ENCODE results near the gene ZNF587B. TPM values are rescaled to one million over a fixed set of nuclear protein-coding genes. Genes with fewer than 3 reads are reported as not detected.

The ZNF587B gene
- total RNA-seq, 1 experiment from 2014 or later: 11.2 TPM

Other genes starting within 250 kb of the ZNF587B start
- 4.3 and 6.9 TPM in 2 replicates for gene ZIK1, start 246.2 kb upstream of the ZNF587B start, total RNA-seq (2014; rRNA removed; shearing (Covaris generic); ENCODE audit: low replicate concordance)
- 5.2 and 13.3 TPM in 2 replicates for gene ZNF530, start 230.4 kb upstream of the ZNF587B start, total RNA-seq (2014; rRNA removed; shearing (Covaris generic); ENCODE audit: low replicate concordance)
- gene ZNF134, start 216.1 kb upstream of the ZNF587B start, total RNA-seq (2014; rRNA removed; shearing (Covaris generic); ENCODE audit: low replicate concordance): 9.4 and 17.0 TPM in 2 replicates
- gene ZNF211, start 197.1 kb upstream of the ZNF587B start, total RNA-seq (2014; rRNA removed; shearing (Covaris generic); ENCODE audit: low replicate concordance): 4.1 and 8.3 TPM in 2 replicates
- not detected in 2 replicates for gene ZSCAN4, start 161.4 kb upstream of the ZNF587B start, total RNA-seq (2014; rRNA removed; shearing (Covaris generic); ENCODE audit: low replicate concordance)
- gene ZNF551, start 148.3 kb upstream of the ZNF587B start, total RNA-seq (2014; rRNA removed; shearing (Covaris generic); ENCODE audit: low replicate concordance): 7.8 and 23.9 TPM in 2 replicates
- gene ZNF154, start 121.1 kb upstream of the ZNF587B start, total RNA-seq (2014; rRNA removed; shearing (Covaris generic); ENCODE audit: low replicate concordance): not detected in 2 replicates
- gene ZNF671, start 102.7 kb upstream of the ZNF587B start, total RNA-seq (2014; rRNA removed; shearing (Covaris generic); ENCODE audit: low replicate concordance): not detected in 2 replicates
- 4.0 and 19.4 TPM in 2 replicates for gene ZNF776, start 83.5 kb upstream of the ZNF587B start, total RNA-seq (2014; rRNA removed; shearing (Covaris generic); ENCODE audit: low replicate concordance)
- gene ZNF586, start 60.6 kb upstream of the ZNF587B start, total RNA-seq (2014; rRNA removed; shearing (Covaris generic); ENCODE audit: low replicate concordance): 12.9 and 18.7 TPM in 2 replicates
- gene ZNF552, start 15.4 kb upstream of the ZNF587B start, total RNA-seq (2014; rRNA removed; shearing (Covaris generic); ENCODE audit: low replicate concordance): 2.5 and 8.1 TPM in 2 replicates
- gene ZNF587, start 19.6 kb downstream of the ZNF587B start, total RNA-seq (2014; rRNA removed; shearing (Covaris generic); ENCODE audit: low replicate concordance): 29.5 and 30.6 TPM in 2 replicates
- gene ZNF814, start 58.7 kb downstream of the ZNF587B start, total RNA-seq (2014; rRNA removed; shearing (Covaris generic); ENCODE audit: low replicate concordance): 0.38 and 3.6 TPM in 2 replicates
- gene ZNF417, start 86.3 kb downstream of the ZNF587B start, total RNA-seq (2014; rRNA removed; shearing (Covaris generic); ENCODE audit: low replicate concordance): 7.5 and 13.2 TPM in 2 replicates
- not detected in 2 replicates for gene ZNF418, start 105.1 kb downstream of the ZNF587B start, total RNA-seq (2014; rRNA removed; shearing (Covaris generic); ENCODE audit: low replicate concordance)
- 3.2 and 9.1 TPM in 2 replicates for gene ZNF256, start 117.4 kb downstream of the ZNF587B start, total RNA-seq (2014; rRNA removed; shearing (Covaris generic); ENCODE audit: low replicate concordance)
- not detected in 2 replicates for gene C19orf18, start 144.2 kb downstream of the ZNF587B start, total RNA-seq (2014; rRNA removed; shearing (Covaris generic); ENCODE audit: low replicate concordance)
- 13.0 and 19.5 TPM in 2 replicates for gene ZNF606, start 172.5 kb downstream of the ZNF587B start, total RNA-seq (2014; rRNA removed; shearing (Covaris generic); ENCODE audit: low replicate concordance)
- gene ZSCAN1, start 203.7 kb downstream of the ZNF587B start, total RNA-seq (2014; rRNA removed; shearing (Covaris generic); ENCODE audit: low replicate concordance): 5.0 TPM in 1 of 2 replicates, not detected in the other
- gene ZNF135, start 229.0 kb downstream of the ZNF587B start, total RNA-seq (2014; rRNA removed; shearing (Covaris generic); ENCODE audit: low replicate concordance): 2.5 and 7.5 TPM in 2 replicates